Calu3 (cell line): ENCODE data around the gene TXNDC8. TPM values are rescaled to one million over a fixed set of nuclear protein-coding genes. Genes with fewer than 3 reads are reported as not detected.

Experiments
- BruUV-seq: library from RNA; stranded (reverse); fragments of 400-500 nt; replicated peaks from 2 replicates; lab custom pipeline; 2021; lab: Mats Ljungman, UMichigan
- CTCF ChIA-PET: fragments of 300-600 bp; sonication (Branson Sonifier 250); formaldehyde crosslinking; loops from one replicate; lab custom pipeline; 2022; ENCODE audit warnings: antibody characterized with exemption; lab: Charles Lee
- DNase-seq: peaks from one replicate; pipeline ENCODE4 v3.0.0; 2022
- H3K27ac Mint-ChIP-seq: one replicate; pipeline ENCODE4 v1.8.0; 2022; ENCODE audit warnings: mixed read lengths; ENCODE audit not compliant: unreplicated experiment
- H3K27me3 Mint-ChIP-seq: one replicate; pipeline ENCODE4 v1.8.0; 2022; ENCODE audit warnings: mixed read lengths; ENCODE audit not compliant: unreplicated experiment
- H3K36me3 Mint-ChIP-seq: one replicate; pipeline ENCODE4 v1.8.0; 2022; ENCODE audit warnings: mild to moderate bottlenecking, moderate library complexity, mixed read lengths; ENCODE audit not compliant: insufficient read depth, unreplicated experiment
- H3K4me1 Mint-ChIP-seq: one replicate; pipeline ENCODE4 v1.8.0; 2022; ENCODE audit warnings: mild to moderate bottlenecking, low read depth, mixed read lengths; ENCODE audit not compliant: unreplicated experiment
- H3K4me3 Mint-ChIP-seq: one replicate; pipeline ENCODE4 v1.8.0; 2022; ENCODE audit warnings: mild to moderate bottlenecking, low read depth, moderate library complexity, mixed read lengths; ENCODE audit not compliant: unreplicated experiment
- H3K9me3 Mint-ChIP-seq: one replicate; pipeline ENCODE4 v1.8.0; 2022; ENCODE audit warnings: low read depth, mixed read lengths; ENCODE audit not compliant: unreplicated experiment
- CTCF ChIP-seq: fragments of 200-600 bp; IDR thresholded peaks from one replicate; pipeline ENCODE4 v1.8.0; 2022; ENCODE audit warnings: antibody characterized with exemption; ENCODE audit not compliant: unreplicated experiment
- intact Hi-C: fragments of 100-400 bp; cut with micrococcal nuclease; formaldehyde crosslinking; loops from one replicate; pipeline ENCODE4 v1.10.0; 2022; ENCODE audit not compliant: unreplicated experiment
- total RNA-seq: library from RNA; stranded (reverse); gene quantifications from 2 replicates; pipeline ENCODE4 v1.2.3, GENCODE V29; 2022

The TXNDC8 gene
- total RNA-seq, 1 experiment from 2014 or later = not detected

DNA sequence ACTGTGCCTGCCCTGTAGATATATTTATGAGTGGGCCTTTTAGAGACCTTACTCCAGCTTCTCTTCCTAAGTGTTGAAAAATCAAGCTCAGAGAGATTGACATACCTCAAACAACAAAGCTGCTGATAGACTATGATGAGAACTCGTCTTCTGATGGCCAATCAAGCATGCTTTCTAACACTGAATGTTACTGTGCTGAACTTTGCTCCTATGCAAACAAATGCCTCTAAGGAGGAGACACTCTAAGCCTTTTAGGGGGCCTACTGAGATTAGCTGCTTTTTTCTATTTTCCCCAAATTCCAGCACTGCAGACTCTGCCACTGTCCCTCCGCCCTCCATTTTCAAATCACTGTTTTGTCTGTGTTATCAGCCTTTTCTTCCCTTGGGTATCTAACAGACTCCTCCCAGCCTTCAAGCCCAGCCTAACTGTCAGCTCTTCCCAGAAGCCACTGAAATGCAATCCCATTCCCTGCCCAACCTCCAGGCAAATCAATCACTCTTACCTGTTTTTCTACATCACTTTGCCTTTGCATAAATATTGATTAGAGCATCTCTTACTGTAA, 39.5 kb downstream of the TXNDC8 start:
- no peaks in the 10 kb centered on the region for H3K4me1 Mint-ChIP-seq
- CTCF ChIA-PET = no interaction called here
- no TSS peak for BruUV-seq
- no peaks in the 10 kb centered on the region for H3K27me3 Mint-ChIP-seq
- TF ChIP-seq CTCF = no peak
- H3K4me3 Mint-ChIP-seq = no peak overlapping the region
- H3K27ac Mint-ChIP-seq = no peak overlapping the region
- H3K9me3 Mint-ChIP-seq = no peaks in the 10 kb centered on the region
- intact Hi-C loops = no loop called here
- no peaks in the 10 kb centered on the region for H3K36me3 Mint-ChIP-seq
- no peak for DNase-seq

- Mint-ChIP-seq H3K27me3 (no peaks in the 10 kb centered on the region), H3K27ac (no peak overlapping the region), H3K9me3 (no peaks in the 10 kb centered on the region), H3K36me3 (no peaks in the 10 kb centered on the region), H3K4me3 (no peak overlapping the region), H3K4me1 (no peaks in the 10 kb centered on the region)
- no TSS peak for BruUV-seq
- TF ChIP-seq CTCF = no peak
- no peak for DNase-seq
- CTCF ChIA-PET = interaction anchor here (0.6 kb wide), 1 partner anchor 70 kb away, joined by 5 read pairs; no protein-coding TSS in a partner anchor
- intact Hi-C loops = no loop called here
Observed at GRCh38 chr9:110293248-110293647, 44.4 kb downstream of the TXNDC8 start.

GRCh38 chr9:110291921-110292557, 45.6 kb downstream of the TXNDC8 start:
- no peaks in the 10 kb centered on the region for H3K27me3 Mint-ChIP-seq
- intact Hi-C loops = no loop called here
- H3K4me1 Mint-ChIP-seq = no peaks in the 10 kb centered on the region
- H3K9me3 Mint-ChIP-seq = no peaks in the 10 kb centered on the region
- no peak overlapping the region for H3K4me3 Mint-ChIP-seq
- BruUV-seq = no TSS peak
- H3K36me3 Mint-ChIP-seq = no peaks in the 10 kb centered on the region
- no peak for DNase-seq
- CTCF ChIA-PET = no interaction called here
- TF ChIP-seq CTCF = no peak
- H3K27ac Mint-ChIP-seq = no peak overlapping the region

DNA sequence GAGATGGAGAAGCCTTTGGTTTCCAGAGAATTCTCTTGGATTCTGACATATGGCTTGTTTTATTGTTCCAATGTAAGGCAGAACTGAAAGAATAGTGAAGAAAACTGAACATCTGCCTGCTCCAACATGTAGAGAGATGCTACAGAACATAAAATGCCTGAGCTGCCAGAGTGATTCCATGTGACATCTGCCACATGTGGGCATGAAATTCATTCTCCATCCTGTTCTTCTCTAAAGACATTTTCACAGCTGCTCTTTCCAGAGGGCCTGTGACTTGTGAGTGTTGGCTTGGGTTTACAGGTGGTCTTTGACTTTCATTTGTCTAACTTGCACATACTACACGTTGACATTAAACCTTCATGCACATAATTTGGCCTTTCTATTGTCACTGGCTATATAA, 47.7 kb downstream of the TXNDC8 start:
- CTCF ChIA-PET = no interaction called here
- H3K4me3 Mint-ChIP-seq = no peak overlapping the region
- TF ChIP-seq CTCF = no peak
- no peaks in the 10 kb centered on the region for H3K36me3 Mint-ChIP-seq
- no peak for DNase-seq
- no peaks in the 10 kb centered on the region for H3K4me1 Mint-ChIP-seq
- H3K27me3 Mint-ChIP-seq = no peaks in the 10 kb centered on the region
- BruUV-seq = no TSS peak
- no peak overlapping the region for H3K27ac Mint-ChIP-seq
- intact Hi-C loops = no loop called here
- H3K9me3 Mint-ChIP-seq = no peaks in the 10 kb centered on the region
